Measurements from ENCODE around the gene ANKRD65.
"Not testable (repeated sequence)": the region's sequence is repeated elsewhere in the genome, so short reads cannot be mapped to it uniquely, and the experiment has no call there.

The ANKRD65 gene
- 0 reads per million in 2 donors for total RNA-seq

DNA sequence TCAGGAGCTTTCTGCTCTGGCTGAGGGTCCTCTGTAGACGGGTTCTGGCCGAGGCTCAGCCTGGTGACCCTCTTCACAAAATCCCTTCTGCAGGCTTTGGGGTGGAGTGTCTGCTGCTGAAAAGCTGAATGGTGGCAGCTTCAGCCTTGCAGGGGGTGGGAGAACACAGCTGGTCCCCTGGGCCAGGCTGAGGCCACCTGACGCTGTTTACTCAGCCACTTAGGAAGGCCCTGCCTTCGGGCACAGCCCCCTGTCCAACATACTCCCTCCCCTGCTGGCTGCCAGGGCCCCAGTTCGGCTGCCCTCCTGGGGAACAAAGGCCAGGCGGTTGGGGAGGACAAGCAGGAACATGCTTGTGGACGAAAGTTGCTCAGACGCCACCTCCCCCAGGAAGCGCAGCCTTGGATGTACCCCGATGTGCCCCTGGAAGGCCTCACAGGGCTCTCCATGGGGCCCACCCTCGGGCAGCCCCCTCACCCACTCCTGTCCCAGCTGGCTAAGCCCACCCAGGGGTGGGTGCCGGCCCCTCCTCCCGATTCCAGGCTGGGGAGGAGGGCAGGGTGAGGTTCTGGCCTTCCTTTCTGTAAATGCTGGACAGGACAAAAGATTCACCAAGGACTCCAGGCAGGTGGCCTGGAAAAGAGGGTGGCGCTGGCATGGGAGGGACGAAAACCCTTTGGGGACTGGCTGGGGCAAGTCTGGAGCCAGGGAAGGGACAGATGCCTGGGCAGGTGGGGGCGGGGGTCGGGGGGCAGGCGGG, at the start of gene ANKRD65:
TSS of gene ANKRD65 (minus strand) at position 130 of the 760 bp plus-strand sequence. CDS start 271 bp downstream, outside the sequence.
- no peak for DNase-seq

DNA sequence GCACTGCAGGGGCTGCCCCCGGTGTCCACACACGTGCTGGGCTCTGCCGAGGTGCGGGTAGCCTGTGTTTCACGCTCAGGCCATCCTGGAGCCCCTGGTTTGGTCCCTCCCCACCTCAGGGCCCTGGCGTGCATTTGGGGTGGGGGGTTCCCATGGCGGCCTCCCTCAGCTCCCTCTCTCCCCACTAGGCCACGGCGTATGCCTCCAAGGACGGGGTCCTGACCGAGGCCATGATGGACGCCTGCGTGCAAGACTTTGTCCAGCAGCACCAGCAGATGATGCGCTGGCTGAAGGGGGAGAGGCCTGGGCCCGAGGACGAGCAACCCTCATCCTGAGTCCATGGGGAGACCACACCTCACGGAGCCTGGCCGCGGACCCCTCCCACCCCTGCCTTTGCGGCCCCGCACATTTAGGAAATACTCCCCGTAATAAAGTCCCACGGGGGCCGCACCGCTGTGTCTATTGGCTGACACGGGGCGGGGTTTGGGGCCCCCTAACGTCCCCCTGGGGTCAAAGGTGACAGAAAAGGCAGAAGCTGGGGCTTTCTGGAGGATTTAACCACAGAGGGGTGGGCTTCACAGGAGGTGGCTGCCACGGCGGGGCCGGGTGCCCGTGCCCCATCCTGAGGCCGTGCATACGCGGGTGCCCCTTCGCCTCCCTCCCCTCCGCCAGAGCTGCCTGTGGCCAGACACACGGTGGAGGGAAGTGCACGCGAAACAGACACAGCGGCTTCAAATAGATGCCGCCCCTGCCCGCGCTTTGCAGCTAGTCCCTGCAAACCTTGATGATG, 47.3 kb upstream of the ANKRD65 start:
- not testable (repeated sequence) for DNase-seq

- DNase-seq: no peak
These were observed 42.2 kb upstream of the ANKRD65 start for GRCh38 chr1:1463312-1463711.

- DNase-seq: no peak
These were observed 41.4 kb upstream of the ANKRD65 start for GRCh38 chr1:1462318-1462966.

GRCh38 chr1:1461721-1462317, 40.7 kb upstream of the ANKRD65 start:
- no peak for DNase-seq

DNA sequence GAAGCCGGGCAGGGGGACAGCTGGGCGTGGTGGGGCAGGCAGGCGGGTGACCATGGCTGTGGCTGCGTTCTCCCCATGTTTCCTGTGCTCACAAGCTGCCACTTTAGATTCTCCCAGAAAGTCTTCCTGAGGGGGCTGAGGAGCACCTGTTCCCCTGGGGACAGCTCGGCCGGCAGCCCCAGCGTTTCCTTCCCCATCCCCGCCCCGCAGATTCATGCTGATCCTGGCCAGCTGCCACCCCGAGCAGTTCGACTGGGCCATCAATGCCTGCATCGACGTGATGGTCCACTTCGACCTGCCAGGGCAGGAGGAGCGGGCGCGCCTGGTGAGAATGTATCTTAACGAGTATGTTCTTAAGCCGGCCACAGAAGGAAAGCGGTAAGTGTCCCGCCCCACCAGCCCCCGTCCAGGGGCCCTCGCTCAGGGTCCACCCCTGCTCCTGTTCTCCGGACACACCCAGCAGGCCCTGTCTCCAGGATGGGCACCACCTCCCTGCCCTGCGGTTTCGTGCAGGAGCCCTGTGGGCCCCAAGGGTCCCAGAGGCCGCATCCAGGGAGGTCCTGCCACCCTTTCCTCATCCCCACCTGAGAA, 39.6 kb upstream of the ANKRD65 start:
- DNase-seq: no peak

- not testable (repeated sequence) for DNase-seq
These were observed 38.6 kb upstream of the ANKRD65 start for GRCh38 chr1:1459711-1460110.

DNA sequence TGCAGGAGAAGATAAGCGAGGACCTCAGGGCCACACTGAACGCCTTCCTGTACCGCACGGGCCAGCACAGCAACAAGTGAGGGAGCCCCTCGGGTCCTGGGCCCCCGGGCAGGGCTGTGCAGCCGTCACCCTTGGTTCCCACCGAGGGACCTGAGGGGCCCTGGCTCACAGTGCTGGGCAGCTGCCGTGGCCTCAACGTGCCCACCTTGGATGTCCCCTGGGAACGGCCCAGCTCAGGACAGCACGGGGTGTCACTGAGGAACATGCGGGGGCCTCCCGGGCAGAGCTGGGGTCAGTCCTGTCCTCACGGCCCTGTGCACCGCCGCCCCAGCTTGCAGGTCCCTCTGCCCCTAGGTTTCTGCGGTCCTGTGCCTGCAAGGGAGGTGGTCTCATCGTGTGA, 38.1 kb upstream of the ANKRD65 start:
- not testable (repeated sequence) for DNase-seq

GRCh38 chr1:1456683-1457255, 35.7 kb upstream of the ANKRD65 start:
- DNase-seq: not testable (repeated sequence)

GRCh38 chr1:1455934-1456333, 34.9 kb upstream of the ANKRD65 start:
- DNase-seq: not testable (repeated sequence)

DNA sequence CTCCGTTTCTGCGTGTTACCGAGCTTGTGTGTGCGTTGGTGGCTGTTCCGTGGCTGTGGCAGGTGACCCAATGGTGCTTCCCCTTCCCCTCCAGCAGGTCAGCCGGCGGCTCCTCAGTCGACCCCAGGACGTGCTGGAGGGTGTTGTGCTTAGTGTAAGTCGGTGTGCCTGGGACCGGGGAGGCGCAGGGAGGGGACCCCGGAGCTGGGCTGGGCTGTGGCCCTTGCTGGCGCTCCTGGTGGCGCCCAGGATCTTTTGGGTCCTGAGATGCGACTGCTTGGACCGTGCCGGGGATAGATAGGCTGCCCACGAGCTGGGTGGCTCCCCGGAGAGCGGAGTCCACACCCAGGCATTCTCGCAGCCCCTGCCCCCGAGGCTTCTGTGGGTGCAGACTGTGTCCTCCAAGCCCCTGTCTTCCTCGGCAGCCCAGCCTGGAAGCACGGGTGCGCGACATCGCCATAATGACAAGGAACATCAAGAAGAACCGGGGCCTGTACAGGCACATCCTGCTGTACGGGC, 34.3 kb upstream of the ANKRD65 start:
- DNase-seq: no peak

GRCh38 chr1:1454286-1455056, 33.4 kb upstream of the ANKRD65 start:
- not testable (repeated sequence) for DNase-seq

- DNase-seq: no peak
These were observed 31.8 kb upstream of the ANKRD65 start for GRCh38 chr1:1452882-1453281.

- DNase-seq: not testable (repeated sequence)
These were observed 31.3 kb upstream of the ANKRD65 start for GRCh38 chr1:1452365-1452739.

DNA sequence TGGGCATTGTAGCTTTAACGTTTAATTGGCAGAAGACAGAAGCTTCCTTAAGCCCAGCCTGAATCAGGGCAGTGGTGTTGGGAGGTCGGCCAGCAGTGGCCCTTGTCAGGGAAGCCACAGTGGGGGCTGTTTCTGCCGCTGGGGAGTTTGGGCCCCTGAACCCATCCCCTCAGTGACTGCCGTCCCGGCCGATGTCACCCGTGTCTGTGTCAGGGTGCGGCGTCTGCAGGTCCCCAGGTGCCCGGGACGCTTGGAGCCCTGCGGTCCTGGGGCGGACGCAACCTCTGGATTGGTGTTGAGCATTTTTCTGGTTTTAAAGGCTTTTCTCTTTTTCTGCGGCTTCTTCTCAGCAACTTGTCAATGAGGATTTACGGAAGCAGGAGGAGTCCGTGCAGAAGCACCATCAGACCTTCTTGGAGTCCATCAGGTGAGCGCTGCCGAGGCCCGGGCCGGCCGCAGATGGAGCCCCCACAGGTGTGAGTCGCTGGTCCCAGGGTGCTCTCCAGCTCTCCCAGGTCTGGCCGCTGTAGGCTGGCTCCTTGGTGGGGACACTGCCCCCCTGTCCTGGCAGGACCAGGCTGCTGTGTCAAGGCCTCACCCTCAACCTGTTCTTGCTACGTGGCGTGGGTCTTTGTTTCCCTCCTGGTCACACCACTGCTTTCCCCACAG, 30.8 kb upstream of the ANKRD65 start:
- DNase-seq: no peak

- not testable (repeated sequence) for DNase-seq
These were observed 29.5 kb upstream of the ANKRD65 start for GRCh38 chr1:1450616-1451015.

DNA sequence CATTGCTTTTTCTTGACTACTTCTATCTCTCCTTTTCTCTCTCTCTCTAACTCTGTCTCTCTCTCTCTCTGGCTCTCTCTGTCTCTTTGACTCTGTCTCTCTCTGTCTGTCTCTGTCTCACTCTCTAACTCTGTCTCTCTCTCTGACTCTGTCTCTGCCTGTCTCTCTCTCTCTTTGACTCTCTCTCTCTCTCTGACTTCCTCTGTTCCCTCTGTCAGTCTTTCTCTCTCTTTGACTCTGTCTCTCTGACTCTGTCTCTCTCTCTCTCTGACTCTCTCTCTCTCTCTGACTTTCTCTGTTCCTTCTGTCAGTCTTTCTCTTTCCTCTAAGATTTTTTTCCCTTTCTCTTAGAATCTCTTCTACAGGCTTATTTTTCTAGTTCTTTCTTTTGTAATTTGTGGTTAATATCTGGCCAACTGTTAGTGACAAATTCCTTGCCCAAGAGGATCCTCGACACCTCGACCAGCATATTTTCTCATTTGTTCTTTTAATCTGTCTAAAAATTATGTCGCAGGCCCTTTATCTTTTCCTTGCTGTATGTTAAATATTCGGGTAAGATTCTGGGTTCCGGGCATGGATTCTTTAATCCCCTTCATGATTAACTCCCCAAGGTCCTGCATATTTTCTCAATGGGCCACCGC, 28.1 kb upstream of the ANKRD65 start, which contains the start of gene ATAD3C:
TSS of gene ATAD3C (plus strand) at position 591 of the 641 bp plus-strand sequence. CDS start 995 bp downstream, outside the sequence.
- no peak for DNase-seq

DNA sequence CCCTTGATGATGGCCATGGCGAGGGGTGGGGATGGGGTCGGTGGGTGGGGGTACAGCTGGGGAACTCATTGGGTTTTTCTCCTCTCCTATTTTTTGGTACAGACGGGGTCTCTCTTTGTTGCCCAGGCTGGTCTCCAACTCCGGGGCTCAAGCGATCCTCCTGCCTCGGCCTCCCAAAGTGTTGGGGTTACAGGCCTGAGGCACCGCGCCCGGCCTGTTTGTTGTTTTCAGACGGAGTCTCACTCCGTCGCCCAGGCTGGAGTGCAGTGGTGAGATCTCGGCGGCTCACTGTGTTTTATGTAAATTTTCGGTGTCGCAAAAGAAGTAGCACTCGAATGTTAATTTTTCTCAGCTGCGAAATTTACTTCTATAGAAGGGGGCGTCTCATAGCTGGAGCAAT, 25.6 kb upstream of the ANKRD65 start:
- DNase-seq: not testable (repeated sequence)

GRCh38 chr1:1442069-1442770, 21.1 kb upstream of the ANKRD65 start:
- no peak for DNase-seq
